Sigmoid colon (tissue), 7 donors: ENCODE measurements around the gene CSF3. TPM values are rescaled to one million over a fixed set of nuclear protein-coding genes. Genes with fewer than 3 reads are reported as not detected.

ENCODE experiments used
- DNase-seq: peaks from one replicate; pipeline ENCODE4 v3.0.0-alpha.2; 2019
- H3K27ac ChIP-seq, 4 donors: fragments of 200-600 bp; sonication (generic); one replicate each; pipeline ENCODE4 v1.5.1; 2016 to 2019; ENCODE audit warnings: mild to moderate bottlenecking in 1 of 4
- H3K27me3 ChIP-seq, 3 donors: fragments of 200-600 bp; sonication (generic); one replicate each; pipeline ENCODE4 v1.5.1; 2019; ENCODE audit warnings: mild to moderate bottlenecking in 1 of 3
- H3K36me3 ChIP-seq, 4 donors: fragments of 200-600 bp; sonication (generic); one replicate each; pipeline ENCODE4 v1.5.1; 2016 to 2019
- H3K4me1 ChIP-seq, 4 donors: fragments of 200-600 bp; sonication (generic); one replicate each; pipeline ENCODE4 v1.5.1; 2017 to 2019
- H3K4me3 ChIP-seq, 4 donors: fragments of 200-600 bp; sonication (generic); one replicate each; pipeline ENCODE4 v1.5.1; 2017 to 2019; ENCODE audit warnings: mild to moderate bottlenecking in 2 of 4, moderate library complexity in 1 of 4
- H3K9me3 ChIP-seq, 4 donors: fragments of 200-600 bp in 3 of 4; sonication (generic) in 3 of 4; one replicate each; pipeline versions ENCODE4 v1.5.1 to v1.6.1; 2013 to 2019
- CTCF ChIP-seq, 4 experiments: fragments of 450-650 bp in 3 of 4; fragments of 200-600 bp in 1 of 4; IDR thresholded peaks; one replicate each; pipeline ENCODE4 v1.5.1; 2016 to 2019; ENCODE audit warnings: antibody characterized with exemption in 4 of 4, mild to moderate bottlenecking in 3 of 4, moderate library complexity in 2 of 4
- EP300 ChIP-seq, 4 donors: sonication (generic); formaldehyde crosslinking; IDR thresholded peaks; one replicate each; pipeline ENCODE4 v1.6.1; 2017; ENCODE audit warnings: antibody characterized with exemption in 4 of 4
- POLR2A ChIP-seq, 2 donors: fragments of 450-650 bp; IDR thresholded peaks; one replicate each; pipeline ENCODE4 v1.6.1; 2016; ENCODE audit warnings: antibody characterized with exemption in 2 of 2, mild to moderate bottlenecking in 2 of 2, moderate library complexity in 2 of 2
- POLR2AphosphoS5 ChIP-seq, 4 donors: sonication (generic); formaldehyde crosslinking; IDR thresholded peaks; one replicate each; pipeline ENCODE4 v1.6.1; 2017; ENCODE audit warnings: antibody characterized with exemption in 4 of 4
- WGBS, 2 donors: extraction: QIAGEN DNeasy Blood & Tissue Kit; methylation state at CpG; one replicate each; pipeline ENCODE4 v1.1.7; 2013; 5-methylcytosine and 5-hydroxymethylcytosine counted together
- intact Hi-C: fragments of 100-400 bp; cut with DNase I; formaldehyde crosslinking; loops from one replicate; pipeline ENCODE4 v1.15.1; 2023
- polyA plus RNA-seq, 3 donors: library from polyadenylated mRNA; stranded (reverse); fragments of 200-250 nt; gene quantifications; one replicate each; pipeline ENCODE4 v1.2.3, GENCODE V29; 2013
- total RNA-seq, 4 donors: library from RNA; depleted of rRNA; stranded (reverse); fragments of >200 nt; gene quantifications; one replicate each; pipeline ENCODE4 v1.1.0, GENCODE V29; 2016
- donor health status: healthy with polysubstance abuse.
- donor health status: Bipolar disorder and iron deficiency.
- donor health status: healthy.

Gene CSF3
- 10 to 100 TPM in 1 of 4 donors, not detected in 3; 23.3 TPM for total RNA-seq
- 1 to 10 TPM in 2 of 3 donors, not detected in 1; 1.2 to 3.1 TPM for polyA plus RNA-seq

- Histone ChIP-seq H3K27ac (peak within 1 kb of the TSS; percentile 32 to 48 (median 42)), H3K27me3 (no peaks in the 10 kb centered on the region), H3K9me3 (no peaks in the 10 kb centered on the region), H3K4me3 (no peak within 1 kb of the TSS), H3K36me3 (peaks cover 0 to 12% (median 8%) of the 10 kb centered on the region in 4 donors), H3K4me1 (peaks cover 0 to 41% (median 32%) of the 10 kb centered on the region in 4 donors)
- WGBS, 2 donors: 15 to 47% methylated on average over 20 of the region's 20 CpGs
- intact Hi-C loops: loop anchor here (5.0 kb wide), 1 partner anchor 277 kb away; no protein-coding TSS in a partner anchor
- TF ChIP-seq EP300 (IDR thresholded peaks at IDR 0.05) (no peak), POLR2AphosphoS5 (IDR thresholded peaks at IDR 0.05) (no peak), CTCF (IDR thresholded peaks at IDR 0.05) (no peak), POLR2A (IDR thresholded peaks at IDR 0.05) (no peak)
- DNase-seq: no peak
Measured at GRCh38 chr17:40015005-40015997, at the start of gene CSF3. TSS of gene CSF3 (plus strand) at chr17:40015440. CDS start at chr17:40015475, 35 bp downstream.

- Histone ChIP-seq H3K4me1 (no peaks in the 10 kb centered on the region), H3K27me3 (peaks cover 0 to 4% (median 0%) of the 10 kb centered on the region in 3 donors), H3K27ac (no peak overlapping the region), H3K36me3 (no peaks in the 10 kb centered on the region), H3K4me3 (no peak overlapping the region), H3K9me3 (no peaks in the 10 kb centered on the region)
- WGBS, 2 donors: 49 to 78% methylated on average over 6 of the region's 6 CpGs
- intact Hi-C loops: no loop called here
- TF ChIP-seq CTCF (IDR thresholded peaks at IDR 0.05) (no peak), POLR2A (IDR thresholded peaks at IDR 0.05) (no peak), EP300 (IDR thresholded peaks at IDR 0.05) (no peak), POLR2AphosphoS5 (IDR thresholded peaks at IDR 0.05) (no peak)
- no peak for DNase-seq
Measured at GRCh38 chr17:39966771-39967170, 48.5 kb upstream of the CSF3 start.

- H3K36me3 ChIP-seq: no peaks in the 10 kb centered on the region
- H3K4me3 ChIP-seq: no peak overlapping the region
- no peak overlapping the region for H3K27ac ChIP-seq
- H3K9me3 ChIP-seq: no peaks in the 10 kb centered on the region
- no peak for DNase-seq
- TF ChIP-seq POLR2A (IDR thresholded peaks at IDR 0.05) (no peak), CTCF (IDR thresholded peaks at IDR 0.05) (no peak), EP300 (IDR thresholded peaks at IDR 0.05) (no peak), POLR2AphosphoS5 (IDR thresholded peaks at IDR 0.05) (no peak)
- peaks cover 0 to 4% (median 0%) of the 10 kb centered on the region in 3 donors for H3K27me3 ChIP-seq
- WGBS, 2 donors: 51 to 78% methylated on average over 2 of the region's 2 CpGs
- H3K4me1 ChIP-seq: no peaks in the 10 kb centered on the region
- intact Hi-C loops: no loop called here
Measured at GRCh38 chr17:39968761-39969160, 46.5 kb upstream of the CSF3 start.

GRCh38 chr17:39969375-39969774 is 45.9 kb upstream of the CSF3 start:
- intact Hi-C loops: no loop called here
- WGBS, 2 donors: 78 to 92% methylated on average over 6 of the region's 6 CpGs
- TF ChIP-seq CTCF (IDR thresholded peaks at IDR 0.05) (no peak), POLR2AphosphoS5 (IDR thresholded peaks at IDR 0.05) (no peak), EP300 (IDR thresholded peaks at IDR 0.05) (no peak)
- peaks cover 0 to 5% (median 0%) of the 10 kb centered on the region in 3 donors for H3K27me3 ChIP-seq
- no peak overlapping the region for H3K4me3 ChIP-seq
- no peak for DNase-seq
- H3K36me3 ChIP-seq: no peaks in the 10 kb centered on the region
- H3K9me3 ChIP-seq: no peaks in the 10 kb centered on the region
- H3K27ac ChIP-seq: no peak overlapping the region
- no peaks in the 10 kb centered on the region for H3K4me1 ChIP-seq
